HG03469 (cell line): ENCODE results near the gene TIMM44.
"Not testable (repeated sequence)": the region's sequence is repeated elsewhere in the genome, so short reads cannot be mapped to it uniquely, and the experiment has no call there.

Experiments
- ATAC-seq: cut with Tn5 transposase; IDR thresholded peaks from one replicate; pipeline ENCODE4 v1.9.1; 2021; ENCODE audit warnings: mild to moderate bottlenecking, moderate library complexity, moderate number of reproducible peaks; ENCODE audit not compliant: unreplicated experiment

TIMM44 gene

GRCh38 chr19:7953060-7953459 is 9.6 kb upstream of the TIMM44 start:
- no peak for ATAC-seq

DNA sequence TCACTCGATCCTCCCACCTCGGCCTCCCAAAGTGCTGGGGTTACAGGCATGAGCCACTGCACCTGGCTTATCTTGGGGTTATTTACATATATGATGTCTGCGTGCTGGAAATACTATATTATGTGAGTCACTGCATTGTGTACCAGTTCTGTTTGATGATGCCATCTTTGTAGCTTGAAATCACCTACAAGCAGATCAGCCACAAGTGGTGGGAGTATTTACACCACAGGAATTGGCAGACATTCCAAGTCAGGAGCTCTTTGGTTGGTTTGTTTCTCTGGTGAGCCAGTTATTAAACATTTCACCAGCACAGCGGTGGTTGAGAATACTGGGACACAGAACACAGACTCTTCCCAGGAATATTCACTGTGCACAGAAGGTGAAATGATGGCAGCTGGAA is 4.5 kb upstream of the TIMM44 start:
- no peak for ATAC-seq

GRCh38 chr19:7944177-7944761 is 803 bp upstream of the TIMM44 start:
- ATAC-seq = peak; percentile 7

DNA sequence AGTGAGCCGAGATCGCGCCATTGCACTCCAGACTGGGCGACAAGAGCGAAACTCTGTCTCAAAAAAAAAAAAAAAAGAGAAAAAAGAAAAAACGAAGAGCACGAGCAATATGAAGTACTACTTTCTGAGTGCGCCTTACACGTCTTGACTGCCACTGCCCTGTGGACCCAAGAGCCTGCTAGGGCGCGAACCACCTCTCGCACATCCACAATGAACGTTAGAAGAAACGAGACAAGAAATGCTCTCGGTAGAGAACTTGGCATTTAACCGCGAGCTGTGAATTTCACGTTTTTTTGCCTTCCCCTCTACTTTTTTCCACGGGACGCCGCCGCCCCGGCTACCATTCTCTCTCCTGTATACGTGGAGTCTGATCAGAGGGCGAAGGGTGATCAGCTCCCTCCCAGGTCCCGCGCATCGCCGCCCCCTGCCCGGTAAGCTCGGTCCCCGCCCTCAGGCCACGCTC is 454 bp downstream of the TIMM44 start:
- no peak for ATAC-seq

DNA sequence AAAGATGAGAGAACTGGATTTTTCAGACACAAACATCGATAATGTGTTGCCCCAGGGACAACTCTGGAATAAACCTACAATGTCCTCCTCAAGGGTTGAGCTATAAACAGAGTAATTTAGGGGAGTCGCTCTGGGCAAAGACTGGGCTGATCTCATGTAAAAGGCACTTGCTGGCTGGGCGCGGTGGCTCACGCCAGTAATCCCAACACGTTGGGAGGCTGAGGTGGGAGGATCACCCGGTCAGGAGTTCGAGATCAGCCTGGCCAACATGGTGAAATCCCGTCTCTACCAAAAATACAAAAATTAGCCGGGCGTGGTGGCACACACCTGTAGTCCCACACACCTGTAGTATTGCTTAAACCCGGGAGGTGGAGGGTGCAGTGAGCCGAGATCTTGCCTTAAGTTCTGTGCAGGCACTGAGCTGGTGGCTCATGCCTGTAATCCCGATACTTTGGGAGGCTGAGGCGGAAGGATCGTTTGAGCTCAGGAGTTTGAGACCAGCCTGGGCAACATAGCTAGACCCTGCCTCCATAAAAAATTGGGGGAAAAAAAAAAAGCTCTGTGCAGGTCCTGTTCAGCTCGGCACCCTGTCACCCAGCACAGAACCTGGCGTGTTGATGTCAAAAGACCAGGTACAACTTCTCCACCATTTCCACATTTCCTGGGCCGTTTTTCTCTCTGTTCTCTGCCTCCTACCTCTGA is 1.4 kb downstream of the TIMM44 start:
- no peak for ATAC-seq

GRCh38 chr19:7940841-7941240 is 2.6 kb downstream of the TIMM44 start:
- no peak for ATAC-seq

- no peak for ATAC-seq
These were observed 8.7 kb downstream of the TIMM44 start for GRCh38 chr19:7934766-7935165.

DNA sequence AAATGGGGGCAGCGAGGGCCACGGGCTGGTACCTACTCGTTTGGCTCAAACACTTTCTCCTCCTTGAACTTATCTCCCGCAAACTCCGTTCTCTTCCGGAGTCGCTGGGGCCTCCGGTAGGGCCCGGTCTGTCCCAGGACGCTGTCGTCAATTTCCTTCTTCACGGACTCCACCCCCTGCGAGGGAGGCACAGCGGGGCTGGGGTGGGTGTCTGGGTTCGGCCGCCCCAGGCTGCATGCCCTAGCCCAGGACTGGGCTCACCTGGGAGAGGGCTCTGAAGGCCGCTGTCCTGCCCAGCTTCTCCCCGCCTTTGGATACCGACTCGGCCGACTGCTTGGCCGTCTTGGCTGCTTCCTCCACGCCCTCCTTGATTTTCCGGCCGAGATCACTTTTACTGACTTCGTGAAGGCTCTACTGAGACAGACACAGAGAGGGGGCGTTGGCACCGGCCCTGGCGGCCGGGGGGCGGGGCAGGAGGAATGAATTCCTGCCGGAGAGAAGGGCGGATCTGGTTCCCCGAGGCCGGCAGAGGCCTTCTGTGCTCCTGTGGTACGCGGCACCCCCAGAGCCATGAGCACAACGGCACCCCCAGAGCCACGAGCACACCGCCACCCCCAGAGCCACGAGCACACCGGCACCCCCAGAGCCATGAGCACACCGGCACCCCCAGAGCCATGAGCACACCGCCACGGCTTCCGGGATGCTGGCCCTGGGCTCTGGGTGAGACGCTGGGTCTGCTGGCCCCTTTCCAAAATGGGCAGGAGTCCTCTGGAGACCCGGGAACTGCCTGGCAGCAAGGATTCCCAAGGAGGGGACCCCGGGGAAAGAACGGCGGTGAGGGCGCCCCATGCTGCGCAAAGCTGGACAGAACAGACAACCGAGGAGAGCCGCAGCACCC is 9.4 kb downstream of the TIMM44 start:
- ATAC-seq = no peak

DNA sequence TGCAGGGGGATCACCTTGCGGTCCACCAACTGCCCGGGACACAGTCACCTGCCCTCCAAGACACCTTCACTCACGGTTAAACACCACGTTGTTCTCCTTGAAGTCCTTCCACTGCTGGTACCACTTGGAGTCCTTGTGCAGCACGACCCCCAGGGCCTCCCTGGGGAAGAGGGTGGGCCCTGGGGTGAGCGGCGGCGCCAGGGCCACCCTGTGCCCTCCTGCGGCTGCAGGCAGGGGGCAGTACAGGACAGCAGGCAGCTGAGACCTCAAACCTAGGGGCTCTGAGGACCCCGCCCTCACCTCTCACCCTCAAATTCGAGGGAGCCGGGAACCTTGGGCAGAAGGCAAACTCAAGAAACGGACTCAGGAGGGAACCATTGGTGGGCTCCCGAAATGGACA is 10.1 kb downstream of the TIMM44 start:
- no peak for ATAC-seq

- ATAC-seq = no peak
These were observed 10.6 kb downstream of the TIMM44 start for GRCh38 chr19:7932930-7933300.

- ATAC-seq = no peak
These were observed 11.1 kb downstream of the TIMM44 start for GRCh38 chr19:7932276-7932929.

- ATAC-seq = no peak
These were observed 12.0 kb downstream of the TIMM44 start for GRCh38 chr19:7931221-7932061.

DNA sequence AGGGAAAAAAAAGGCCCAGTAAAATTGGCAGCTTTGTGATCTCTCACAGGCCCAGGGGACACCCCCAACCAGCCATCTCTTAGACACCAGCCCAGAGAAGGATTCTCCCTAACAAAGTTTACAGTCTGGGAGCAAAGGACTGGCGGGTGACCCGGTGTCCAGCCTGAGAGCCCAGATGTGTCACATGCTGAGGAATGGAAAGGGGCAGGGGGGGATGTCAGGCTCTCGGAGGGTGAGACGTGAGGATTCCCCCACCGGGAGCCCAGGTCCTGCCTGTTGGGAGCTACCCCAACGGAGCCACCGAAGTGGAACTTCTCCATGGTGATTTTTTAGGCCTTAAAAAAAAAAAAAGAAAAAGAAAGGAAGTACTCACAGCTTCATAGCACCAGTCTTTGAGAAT is 12.7 kb downstream of the TIMM44 start:
- ATAC-seq = no peak

- ATAC-seq = not testable (repeated sequence)
These were observed 13.4 kb downstream of the TIMM44 start for GRCh38 chr19:7930030-7930429.

DNA sequence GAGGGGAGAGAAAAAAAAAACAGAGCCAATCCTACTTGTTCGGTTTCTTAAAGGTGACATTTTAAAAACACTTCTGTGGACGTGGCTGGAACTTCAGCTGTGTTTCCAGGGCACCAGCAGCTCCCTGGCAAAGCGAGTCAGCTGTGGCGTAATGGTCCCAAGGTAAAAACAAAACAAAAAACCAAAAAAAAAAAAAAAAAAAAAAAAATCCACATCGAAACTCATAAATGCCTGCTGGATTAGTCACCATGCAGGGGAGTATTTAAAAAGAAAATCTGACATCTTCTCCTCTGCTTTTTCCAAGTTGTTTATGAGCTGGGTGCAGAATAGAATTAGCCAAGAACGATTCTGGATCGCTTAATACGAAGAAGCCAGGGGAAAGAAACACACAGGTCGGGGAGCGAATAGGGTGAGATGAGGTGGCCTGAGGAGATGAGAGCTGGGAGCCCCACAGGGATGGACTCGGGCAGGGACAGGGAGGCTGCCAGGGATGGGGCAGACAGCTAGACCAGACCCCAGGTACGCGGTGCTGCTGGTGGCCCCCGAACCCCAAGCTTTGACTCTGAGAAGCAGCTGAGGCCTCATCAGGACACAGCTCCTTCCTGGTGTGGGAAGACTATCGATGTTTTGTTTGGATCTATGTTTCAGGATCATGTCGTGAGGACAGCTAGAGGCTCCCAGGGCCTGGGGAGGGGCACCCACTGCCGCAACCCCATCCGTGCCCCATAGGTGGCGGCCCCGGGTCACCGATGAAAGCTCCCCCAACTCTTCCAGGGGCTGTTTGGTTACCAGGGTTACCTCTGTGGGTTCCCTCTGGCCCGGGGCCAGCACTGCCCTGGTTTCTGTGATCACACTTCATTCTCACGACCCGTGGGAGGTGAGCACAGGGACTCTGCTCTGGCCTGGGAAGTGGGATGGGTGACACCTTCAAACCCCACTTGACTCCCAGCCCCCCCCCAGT is 14.4 kb downstream of the TIMM44 start:
- no peak for ATAC-seq

- no peak for ATAC-seq
These were observed 15.1 kb downstream of the TIMM44 start for GRCh38 chr19:7928334-7928706.

DNA sequence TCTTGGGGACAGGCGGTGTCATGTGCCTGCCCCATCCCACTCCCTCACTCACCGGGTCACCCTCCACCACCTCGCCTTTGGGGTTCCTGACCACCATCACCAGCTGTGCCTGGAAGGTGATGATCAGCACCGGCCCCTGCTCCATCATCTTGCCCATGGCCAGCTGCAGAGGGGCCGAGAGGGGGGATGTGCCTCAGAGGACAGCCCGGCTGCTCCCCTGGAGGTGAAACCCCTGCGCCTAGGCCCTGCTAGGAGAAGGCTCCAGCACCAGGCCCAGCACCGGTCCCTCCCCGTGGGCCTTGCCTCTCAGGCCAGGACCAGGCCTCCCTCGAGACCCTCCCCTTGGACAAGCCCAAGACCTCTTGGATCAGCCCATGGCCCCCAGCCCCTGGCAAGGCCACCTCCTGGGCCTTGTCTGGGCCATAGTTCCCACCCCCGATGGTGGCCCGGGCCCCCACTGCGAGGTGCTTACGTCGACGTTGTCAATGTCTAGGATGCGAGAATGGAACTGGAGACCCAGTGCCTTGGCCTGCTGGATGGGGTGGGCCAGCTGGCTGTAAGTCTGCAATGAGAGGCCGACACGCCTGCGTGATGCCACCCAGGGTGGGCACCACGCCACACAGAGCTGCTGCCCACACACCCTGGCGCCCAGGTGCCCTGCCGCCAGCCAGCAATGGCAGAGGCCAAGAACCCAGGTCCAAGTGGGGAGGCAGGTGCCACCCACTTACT is 15.7 kb downstream of the TIMM44 start:
- no peak for ATAC-seq

GRCh38 chr19:7926727-7927604 is 16.5 kb downstream of the TIMM44 start:
- ATAC-seq = no peak
